GM15510 (cell line): ENCODE results near the gene ZNF281.

ENCODE experiments used
- POLR2A ChIP-seq: IDR thresholded peaks from 3 replicates; pipeline ENCODE4 v1.6.1; 2011; ENCODE audit warnings: borderline replicate concordance; ENCODE audit not compliant: insufficient read length; ENCODE audit errors: extremely low read depth

The ZNF281 gene

GRCh38 chr1:200366577-200367253 lies 43.1 kb downstream of the ZNF281 start:
- no peak for TF ChIP-seq POLR2A

- TF ChIP-seq POLR2A: no peak
Measured at GRCh38 chr1:200365897-200366426, 43.9 kb downstream of the ZNF281 start.

GRCh38 chr1:200364831-200365230 lies 45.0 kb downstream of the ZNF281 start:
- no peak for TF ChIP-seq POLR2A

GRCh38 chr1:200364091-200364759 lies 45.6 kb downstream of the ZNF281 start:
- no peak for TF ChIP-seq POLR2A

GRCh38 chr1:200363264-200363933 lies 46.4 kb downstream of the ZNF281 start:
- no peak for TF ChIP-seq POLR2A

GRCh38 chr1:200362421-200362820 lies 47.4 kb downstream of the ZNF281 start:
- no peak for TF ChIP-seq POLR2A

GRCh38 chr1:200359610-200360163 lies 50.1 kb downstream of the ZNF281 start:
- no peak for TF ChIP-seq POLR2A

GRCh38 chr1:200355801-200356200 lies 54.0 kb downstream of the ZNF281 start:
- TF ChIP-seq POLR2A: no peak
